HTERT RPE-1 (cell line): ENCODE data around the gene OR5H15.
"Not testable (repeated sequence)": the region's sequence is repeated elsewhere in the genome, so short reads cannot be mapped to it uniquely, and the experiment has no call there.

Experiments used
- in situ Hi-C: fragments of 300-500 bp; cut with MboI; formaldehyde crosslinking; loops from 4 replicates; pipeline ENCODE4 v1.14.3; 2020; ENCODE audit warnings: low sequenced_read_pairs

The OR5H15 gene

DNA sequence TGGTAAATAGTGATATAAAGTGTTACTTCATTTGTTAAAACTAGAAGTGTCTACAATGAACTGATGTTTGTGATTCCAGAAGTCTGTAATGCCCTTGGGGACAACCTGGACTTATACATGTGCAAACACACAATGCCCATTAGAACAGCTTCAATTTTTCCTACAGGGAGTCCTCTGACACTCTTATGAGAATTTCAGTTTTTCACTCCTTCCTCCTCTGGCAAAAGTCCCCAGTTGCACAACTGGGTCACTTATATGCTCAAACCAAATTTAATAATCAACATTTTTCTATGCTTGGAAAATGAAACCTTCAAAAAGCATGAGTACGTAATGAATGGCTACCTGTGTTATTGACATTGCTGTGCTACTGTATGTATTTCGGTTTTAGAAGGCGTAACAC lies at the start of gene OR5H15:
TSS of gene OR5H15 (plus strand) at position 301 of the 400 bp plus-strand sequence. CDS start 2,004 bp downstream, outside the sequence.
- in situ Hi-C loops = no loop called here

DNA sequence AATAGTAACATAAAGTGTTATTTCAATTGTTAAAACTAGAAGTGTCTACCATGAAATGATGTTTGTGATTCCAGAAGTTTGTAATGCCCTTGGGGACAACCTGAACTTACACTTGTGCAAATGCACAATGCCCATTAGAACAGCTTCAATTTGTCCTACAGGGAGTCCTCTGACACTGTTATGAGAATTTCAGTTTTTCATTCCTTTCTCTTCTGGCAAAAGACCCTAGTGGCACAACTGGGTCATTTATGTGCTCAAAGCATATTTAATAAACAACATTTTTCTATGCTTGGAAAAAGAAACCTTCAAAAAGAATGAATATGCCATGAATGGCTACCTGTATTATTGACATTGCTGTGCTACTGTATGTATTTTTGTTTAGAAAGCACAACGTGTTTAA lies 36.1 kb upstream of the OR5H15 start, which contains the start of gene OR5H1:
TSS of gene OR5H1 (plus strand) at position 301 of the 400 bp plus-strand sequence. CDS start 1,977 bp downstream, outside the sequence.
- in situ Hi-C loops = no loop called here

DNA sequence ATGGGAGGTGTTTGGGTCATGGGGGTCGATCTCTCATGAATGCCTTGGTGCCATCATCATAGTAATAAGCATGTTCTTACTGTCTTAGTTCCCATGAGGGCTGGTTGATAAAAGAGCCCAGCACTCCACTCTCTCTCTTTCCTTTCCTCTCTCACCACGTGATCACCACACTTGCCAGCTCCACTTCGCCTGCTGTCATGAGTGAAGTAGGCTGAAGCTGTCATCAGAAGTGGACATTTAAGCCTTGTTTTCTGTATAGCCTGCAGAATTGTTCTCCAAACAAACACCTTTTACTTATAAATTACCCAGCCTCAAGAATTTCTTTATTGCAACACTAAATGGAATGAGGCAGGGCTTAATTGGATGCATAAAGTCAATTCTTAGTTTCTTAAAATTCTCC lies 29.9 kb upstream of the OR5H15 start:
- in situ Hi-C loops = no loop called here

DNA sequence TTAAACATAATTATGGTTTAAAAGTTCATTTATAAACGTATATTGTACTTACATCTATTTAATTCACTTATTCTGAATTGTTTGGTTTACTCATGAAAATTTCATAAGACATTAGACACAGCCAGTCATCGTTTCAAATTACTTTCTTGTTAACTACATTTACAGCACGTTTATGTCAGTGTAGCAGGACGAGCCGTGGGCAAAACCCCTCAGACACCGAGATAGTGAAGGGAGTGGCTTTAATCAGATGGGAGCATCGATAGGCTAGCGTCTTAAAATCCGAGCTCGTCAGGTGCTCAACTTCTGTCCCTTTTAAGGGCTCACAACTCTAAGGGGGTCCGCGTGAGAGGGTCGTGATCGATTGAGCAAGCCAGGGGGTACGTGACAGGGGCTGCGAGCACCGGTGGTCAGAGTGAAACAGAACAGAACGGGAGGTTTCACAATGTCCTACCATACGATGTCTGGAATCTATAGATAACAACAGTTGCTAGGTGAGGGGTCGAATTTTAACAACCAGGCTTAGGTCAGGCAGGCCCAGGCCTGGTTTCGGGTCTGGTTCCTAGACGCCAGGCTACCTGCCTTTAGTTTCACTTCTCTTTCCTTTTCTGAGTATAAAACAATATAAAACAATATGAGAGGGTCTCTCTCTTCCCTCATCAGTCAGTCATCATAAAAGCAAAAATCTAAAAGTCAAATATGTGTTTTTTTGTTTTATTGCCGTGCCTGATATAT lies 28.5 kb upstream of the OR5H15 start:
- in situ Hi-C loops = not testable (repeated sequence)

DNA sequence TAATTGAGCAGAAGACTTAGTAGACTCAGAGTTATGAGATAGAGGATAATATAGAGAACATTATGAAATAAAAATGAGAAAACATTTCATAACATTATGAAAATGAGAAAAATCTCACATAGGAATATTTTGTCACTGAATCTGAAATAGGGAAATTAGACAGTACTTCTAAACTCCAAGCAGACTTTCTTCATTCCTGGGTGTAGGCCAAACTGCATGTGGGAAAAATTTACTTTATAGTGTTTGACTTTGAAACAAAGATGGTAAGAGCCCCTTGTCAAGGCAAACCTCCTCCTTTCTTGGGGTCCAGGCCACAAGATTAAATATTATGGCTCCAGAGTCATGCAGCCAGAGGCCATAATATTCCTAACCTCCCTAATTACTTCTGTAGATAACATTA lies 26.0 kb upstream of the OR5H15 start:
- in situ Hi-C loops = no loop called here

DNA sequence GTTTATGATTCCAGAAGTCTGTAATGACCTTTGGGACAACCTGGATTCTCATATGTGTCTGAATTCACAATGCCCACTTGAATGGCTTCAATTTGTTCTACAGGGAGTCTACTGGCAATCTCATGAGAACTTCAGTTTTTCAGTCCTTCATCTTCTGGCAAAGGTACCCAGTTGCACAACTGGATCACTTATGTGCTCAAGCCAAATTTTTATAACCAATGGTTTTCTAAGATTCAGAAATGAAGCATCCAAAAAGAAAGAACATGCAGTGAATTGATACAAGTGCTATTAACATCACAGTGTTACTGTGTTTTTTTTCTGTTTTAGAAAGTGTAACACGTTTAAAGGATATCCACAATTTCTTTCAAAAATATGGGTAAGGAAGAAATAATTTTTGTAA lies 19.3 kb upstream of the OR5H15 start, which contains the start of gene OR5H14:
TSS of gene OR5H14 (plus strand) at position 301 of the 400 bp plus-strand sequence. CDS start 1,907 bp downstream, outside the sequence.
- in situ Hi-C loops = no loop called here

DNA sequence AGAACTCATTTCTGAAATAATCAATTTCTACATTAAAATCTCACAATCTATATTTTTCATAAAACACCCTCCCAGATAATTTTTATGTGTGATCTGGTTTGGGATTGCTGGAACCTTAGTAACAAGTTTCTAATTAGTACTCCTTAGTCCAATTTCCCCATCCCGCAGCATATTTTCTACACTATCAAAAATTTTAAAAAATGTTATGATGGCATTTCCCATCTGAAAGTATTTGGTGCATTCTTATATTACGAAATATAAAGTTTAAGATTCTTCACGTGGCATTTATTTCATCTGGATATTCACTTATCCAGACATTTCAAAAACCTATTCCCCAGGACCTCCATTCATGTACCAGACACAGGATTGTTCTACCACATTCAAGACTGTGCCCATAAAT lies 17.7 kb upstream of the OR5H15 start:
- in situ Hi-C loops = no loop called here

DNA sequence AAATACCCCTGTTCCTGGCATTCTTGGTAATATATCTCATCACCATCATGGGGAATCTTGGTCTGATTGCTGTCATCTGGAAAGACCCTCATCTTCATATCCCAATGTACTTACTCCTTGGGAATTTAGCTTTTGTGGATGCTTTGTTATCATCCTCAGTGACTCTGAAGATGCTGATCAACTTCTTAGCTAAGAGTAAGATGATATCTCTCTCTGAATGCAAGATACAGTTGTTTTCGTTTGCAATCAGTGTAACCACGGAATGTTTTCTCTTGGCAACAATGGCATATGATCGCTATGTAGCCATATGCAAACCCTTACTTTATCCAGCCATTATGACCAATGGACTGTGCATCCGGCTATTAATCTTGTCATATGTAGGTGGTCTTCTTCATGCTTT lies 17.0 kb upstream of the OR5H15 start:
- in situ Hi-C loops = not testable (repeated sequence)

DNA sequence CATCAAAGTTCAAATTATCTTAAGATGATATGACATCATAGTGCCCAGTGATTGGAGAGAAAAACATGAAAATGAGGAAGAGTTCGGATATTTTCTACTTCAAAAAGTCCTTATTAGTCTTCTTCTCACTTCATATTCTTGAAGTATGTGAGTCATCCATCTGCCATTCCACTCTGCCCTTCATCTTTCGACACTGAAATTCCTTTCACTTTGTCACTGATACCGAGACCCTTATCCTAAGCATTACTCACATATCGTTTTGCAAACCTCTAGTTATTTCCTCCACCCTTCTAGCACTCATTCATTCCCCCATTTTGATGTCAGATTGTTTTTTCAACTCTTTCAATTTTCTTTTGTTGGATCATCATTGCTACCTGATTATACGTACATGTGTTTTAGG lies 15.3 kb upstream of the OR5H15 start:
- in situ Hi-C loops = no loop called here

DNA sequence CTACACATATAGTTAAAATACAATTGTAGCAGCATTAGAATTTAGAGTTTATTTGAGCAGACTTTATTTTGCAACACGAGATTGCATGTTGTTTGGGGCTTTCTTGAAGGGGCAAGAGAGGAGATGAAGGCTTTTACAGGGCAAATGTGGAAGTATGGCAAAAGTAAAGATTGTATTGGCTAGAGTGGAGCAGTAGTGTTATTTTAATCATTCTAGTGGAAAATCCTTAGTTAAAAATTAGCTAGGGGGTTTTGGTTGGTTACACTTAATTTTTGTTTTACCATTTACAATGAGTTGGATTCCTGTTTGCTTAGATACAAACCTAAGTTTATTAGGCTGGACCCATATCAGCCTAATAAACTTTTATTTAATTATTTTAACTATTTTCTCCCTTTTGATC lies 4.6 kb downstream of the OR5H15 start:
- in situ Hi-C loops = no loop called here

DNA sequence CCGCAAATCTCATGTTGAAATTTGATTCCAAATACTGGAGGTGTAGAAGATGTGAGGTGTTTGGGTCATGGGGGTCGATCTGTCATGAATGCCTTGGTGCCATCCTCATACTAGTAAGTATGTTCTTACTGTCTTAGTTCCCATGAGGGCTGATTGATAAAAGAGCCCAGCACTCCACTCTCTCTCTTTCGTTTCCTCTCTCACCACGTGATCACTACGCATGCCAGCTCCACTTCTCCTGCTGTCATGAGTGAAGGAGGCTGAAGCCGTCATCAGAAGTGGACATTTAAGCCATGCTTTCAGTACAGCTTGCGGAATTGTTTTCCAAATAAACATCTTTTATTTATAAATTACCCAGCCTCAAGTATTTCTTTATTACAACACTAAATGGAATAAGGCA lies 6.1 kb downstream of the OR5H15 start:
- in situ Hi-C loops = no loop called here

DNA sequence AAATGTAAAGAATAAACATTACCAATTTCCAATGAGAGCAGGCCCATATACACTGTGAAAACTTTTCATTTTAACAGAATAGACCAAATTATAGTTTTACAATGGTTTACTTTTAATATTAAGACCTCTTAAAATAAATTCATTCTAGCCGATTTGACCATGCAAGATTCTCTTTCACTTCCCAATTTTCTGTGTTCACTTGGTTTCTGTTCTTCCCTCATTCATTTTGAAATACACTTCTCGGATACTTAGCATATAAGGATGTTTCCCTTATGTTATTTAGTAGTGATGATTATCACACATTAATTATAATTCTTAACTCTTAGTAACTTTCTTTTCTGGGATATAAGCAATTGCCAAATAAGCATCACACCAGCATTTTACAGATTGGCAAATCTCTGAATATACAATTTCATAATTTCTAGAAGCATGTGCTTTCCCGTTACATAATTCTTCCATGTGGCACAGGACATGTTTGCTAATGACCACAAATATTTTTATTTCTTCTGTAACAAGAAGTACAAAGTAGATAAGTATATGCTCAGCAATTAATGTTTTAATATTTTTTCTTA lies 13.9 kb downstream of the OR5H15 start:
- in situ Hi-C loops = no loop called here

DNA sequence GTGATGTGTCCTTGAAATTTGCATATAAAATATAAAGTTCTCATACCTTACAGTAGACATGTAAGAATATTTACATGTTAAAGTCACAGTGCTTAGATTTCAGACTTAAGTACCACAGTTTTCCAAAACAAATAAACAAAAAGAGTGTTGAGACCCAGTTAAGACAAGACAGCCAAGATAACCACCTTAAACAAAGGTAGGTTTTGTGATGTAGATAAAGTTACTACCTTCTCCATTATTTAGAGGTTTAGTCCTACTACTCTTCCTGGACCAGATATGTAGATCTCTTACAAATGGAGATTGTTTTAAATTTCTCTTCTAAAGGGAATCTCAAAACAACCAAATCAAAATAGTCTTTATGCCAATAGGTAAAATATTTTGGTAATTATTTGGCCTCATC lies 15.7 kb downstream of the OR5H15 start:
- in situ Hi-C loops = no loop called here

DNA sequence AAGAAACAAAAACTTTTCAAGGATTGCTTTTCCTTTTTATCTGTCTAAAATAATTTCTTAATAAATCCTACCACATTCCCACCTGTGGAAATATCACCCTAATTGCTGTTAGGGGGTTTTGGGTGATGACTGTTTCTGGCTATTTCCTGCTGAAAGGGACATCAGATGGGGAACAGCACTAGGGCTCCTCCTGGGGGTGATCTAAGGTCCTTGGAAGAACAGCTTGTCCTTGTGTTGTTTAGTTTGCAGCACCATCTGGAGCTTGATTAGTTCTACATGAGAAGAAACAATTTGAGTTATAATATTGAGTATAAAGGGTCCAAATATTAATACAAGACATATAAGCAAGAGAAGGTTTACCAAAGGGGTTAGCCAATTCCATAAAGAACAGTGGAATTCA lies 18.7 kb downstream of the OR5H15 start:
- in situ Hi-C loops = no loop called here

DNA sequence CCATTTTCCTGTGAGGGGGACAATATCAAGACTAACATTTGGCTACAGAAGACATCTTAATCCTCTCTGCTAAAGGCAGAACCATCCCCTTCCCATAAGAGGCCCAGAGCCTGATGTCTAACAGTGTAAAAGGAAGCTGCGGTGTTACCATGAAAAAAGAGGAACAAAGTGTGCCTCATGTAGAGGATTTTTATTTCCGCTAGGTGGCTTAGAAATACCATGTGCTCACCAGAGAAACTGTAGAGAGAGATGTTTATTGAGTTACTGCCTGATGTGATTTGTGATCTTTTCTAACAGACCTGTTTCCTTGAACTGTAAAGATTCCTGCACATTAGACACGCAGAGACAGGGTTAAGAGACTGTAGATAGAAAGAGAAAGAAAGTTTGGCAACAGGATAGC lies 22.0 kb downstream of the OR5H15 start:
- in situ Hi-C loops = no loop called here

DNA sequence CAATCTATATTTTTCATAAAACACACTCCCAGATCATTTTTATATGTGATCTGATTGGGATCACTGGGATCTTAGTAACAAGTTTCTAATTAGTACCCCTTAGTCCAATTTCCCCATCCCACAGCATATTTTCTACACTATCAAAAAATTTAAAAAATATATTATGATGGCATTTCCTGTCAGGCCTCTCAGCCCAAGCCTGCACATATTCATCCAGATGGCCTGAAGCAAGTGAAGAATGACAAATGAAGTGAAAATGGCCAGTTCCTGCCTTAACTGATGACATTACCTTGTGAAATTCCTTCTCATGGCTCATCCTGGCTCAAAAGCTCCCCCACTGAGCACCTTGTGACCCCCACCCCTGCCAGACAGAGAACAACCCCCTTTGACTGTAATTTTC lies 24.4 kb downstream of the OR5H15 start:
- in situ Hi-C loops = not testable (repeated sequence)

DNA sequence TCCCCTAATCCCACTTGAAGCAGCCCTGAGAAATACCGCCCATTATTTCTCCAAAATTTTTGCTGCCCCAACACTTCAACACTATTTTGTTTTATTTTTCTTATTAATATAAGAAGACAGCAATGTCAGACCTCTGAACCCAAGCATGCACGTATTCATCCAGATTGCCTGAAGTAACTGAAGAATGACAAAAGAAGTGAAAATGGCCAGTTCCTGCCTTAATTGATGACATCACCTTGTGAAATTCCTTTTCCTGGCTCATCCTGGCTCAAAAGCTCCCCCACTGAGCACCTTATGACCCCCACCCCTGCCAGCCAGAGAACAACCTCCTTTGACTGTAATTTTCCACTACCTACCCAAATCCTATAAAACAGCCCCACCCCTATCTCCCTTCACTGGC lies 29.8 kb downstream of the OR5H15 start:
- in situ Hi-C loops = not testable (repeated sequence)

DNA sequence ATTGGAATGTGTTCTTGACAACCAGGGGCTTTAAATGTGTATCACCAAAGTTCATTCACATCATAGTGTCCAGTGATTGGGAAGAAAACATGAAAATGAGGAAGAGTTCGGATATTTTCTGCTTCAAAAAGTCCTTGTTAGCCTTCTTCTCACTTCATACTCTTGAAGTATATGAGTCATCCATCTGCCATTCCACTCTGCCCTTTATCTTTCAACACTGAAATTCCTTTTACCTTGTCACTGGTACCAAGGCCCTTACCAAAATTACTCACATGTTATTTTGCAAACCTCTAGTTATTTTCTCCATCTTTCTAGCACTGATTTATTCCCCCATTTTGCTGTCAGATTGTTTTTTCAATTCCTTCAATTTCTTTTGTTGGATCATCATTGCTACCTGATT lies 32.5 kb downstream of the OR5H15 start:
- in situ Hi-C loops = no loop called here

DNA sequence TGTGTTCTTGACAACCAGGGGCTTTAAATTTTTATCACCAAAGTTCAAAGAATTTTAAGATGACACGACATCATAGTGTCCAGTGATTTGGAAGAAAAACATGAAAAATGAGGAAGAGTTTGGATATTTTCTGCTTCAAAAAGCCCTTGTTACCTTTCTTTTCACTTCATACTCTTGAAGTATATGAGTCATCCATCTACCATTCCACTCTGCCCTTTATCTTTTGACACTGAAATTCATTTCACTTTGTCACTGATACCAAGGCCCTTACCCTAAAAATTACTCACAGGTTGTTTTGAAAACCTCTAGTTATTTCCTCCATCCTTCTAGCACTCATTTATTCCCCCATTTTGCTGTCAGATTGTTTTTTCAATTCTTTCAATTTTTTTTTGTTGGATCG lies 42.7 kb downstream of the OR5H15 start:
- in situ Hi-C loops = no loop called here

DNA sequence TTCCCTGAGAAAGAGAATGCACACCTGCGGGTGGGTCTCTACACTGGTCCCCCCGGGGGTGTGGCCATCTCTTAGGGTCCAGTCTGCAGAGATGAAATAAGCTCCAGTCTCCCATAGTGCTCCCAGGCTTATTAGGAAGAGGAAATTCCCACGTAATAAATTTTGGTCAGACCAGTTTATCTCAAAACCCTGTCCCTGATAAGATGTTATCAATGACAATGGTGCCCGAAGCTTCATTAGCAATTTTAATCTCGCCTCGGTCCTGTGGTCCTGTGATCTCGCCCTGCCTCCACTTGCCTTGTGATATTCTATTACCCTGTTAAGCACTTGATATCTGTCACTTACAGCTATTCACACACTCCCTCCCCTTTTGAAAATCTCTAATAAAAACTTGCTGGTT lies 46.8 kb downstream of the OR5H15 start:
- in situ Hi-C loops = no loop called here

DNA sequence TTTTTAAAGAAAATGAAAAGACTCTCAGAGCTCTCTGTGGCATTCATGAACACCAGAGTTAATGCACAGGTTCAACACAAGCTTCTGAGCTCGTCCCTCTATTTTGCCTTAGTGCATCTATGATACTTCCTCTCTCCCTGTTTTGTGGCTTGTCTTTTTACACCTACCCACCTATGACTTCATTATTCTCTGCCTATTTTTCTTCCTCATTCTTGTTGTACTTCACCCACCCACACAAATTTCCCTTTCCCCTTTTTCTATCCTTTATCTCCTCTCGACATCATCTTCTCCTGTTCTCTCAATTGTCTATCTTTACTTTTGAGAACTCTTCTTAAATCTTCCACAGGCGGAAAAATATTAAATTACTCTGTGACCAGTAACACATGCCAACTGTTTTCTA lies 48.6 kb downstream of the OR5H15 start:
- in situ Hi-C loops = no loop called here
